Measurements from ENCODE around the gene STARD5. TPM values are rescaled to one million over a fixed set of nuclear protein-coding genes. Genes with fewer than 3 reads are reported as not detected.

The STARD5 gene
- polyA plus RNA-seq, 2 of the 4 experiments (the other 2 are of a cell fraction) = 2.1 to 2.8 TPM

DNA sequence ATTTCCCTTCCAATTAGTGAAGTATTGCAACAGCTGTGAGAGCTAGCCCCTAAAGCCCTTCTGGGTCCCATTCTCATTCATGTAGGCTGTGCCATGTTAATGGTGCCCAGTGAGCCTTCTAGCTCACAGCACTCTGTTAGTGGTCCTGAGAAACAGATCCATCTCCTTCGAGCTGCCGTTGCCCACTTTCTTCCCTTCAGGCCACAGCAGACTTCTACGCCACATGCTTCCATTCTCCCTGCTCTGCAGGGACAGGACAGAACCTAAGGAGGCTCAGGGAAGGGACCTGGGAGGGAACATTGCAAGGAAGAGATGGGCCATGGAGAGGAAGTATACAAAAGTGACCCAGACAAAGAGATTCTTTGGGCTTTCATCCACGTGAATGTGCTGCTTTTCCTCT lies 11.7 kb upstream of the STARD5 start:
- no peak overlapping the region for H3K4me2 ChIP-seq
- no peak for DNase-seq (ENCODE audit: low read depth in 1 of 2, low spot score in 1 of 2)
- ATAC-seq = no peak
- H3K4me3 ChIP-seq = no peak overlapping the region
- FAIRE-seq = no peak
- 67% methylated on average over 4 of the region's 4 CpGs for WGBS (ENCODE audit: missing lambda C conversion rate)
- no peak overlapping the region for H3K27ac ChIP-seq
- ChIA-PET POLR2A (no interaction called here), CTCF (interaction anchor here (0.7 to 2.5 kb wide), 7 partner anchors 9 to 75 kb away, joined by 4 to 14 read pairs (median 11); no protein-coding TSS in a partner anchor)
- no peaks in the 10 kb centered on the region for H3K9me3 ChIP-seq
- H3K4me1 ChIP-seq = peaks cover 13% of the 10 kb centered on the region; the same call in 2 of the 3 replicates
- TF ChIP-seq FOSL2 (IDR thresholded peaks at IDR 0.05) (no peak), FOSL2 (CRISPR knock-in tag; IDR thresholded peaks at IDR 0.05) (no peak), RARB (CRISPR knock-in tag; IDR thresholded peaks at IDR 0.05) (no peak), EP300 (IDR thresholded peaks at IDR 0.05) (no peak), GATA3 (IDR thresholded peaks at IDR 0.05; ENCODE audit: borderline replicate concordance) (no peak), SREBF2 (IDR thresholded peaks at IDR 0.05) (no peak), RFX5 (IDR thresholded peaks at IDR 0.05) (no peak), HOXB13 (CRISPR knock-in tag; IDR thresholded peaks at IDR 0.05; ENCODE audit: low read depth) (no peak), CHD4 (IDR thresholded peaks at IDR 0.05; ENCODE audit: borderline replicate concordance) (no peak), JUN (IDR thresholded peaks at IDR 0.05) (no peak), NR3C1 (IDR thresholded peaks at IDR 0.05) (no peak), TP53 (CRISPR knock-in tag; IDR thresholded peaks at IDR 0.05) (no peak)
- TF ChIP-seq, protein P1, sequence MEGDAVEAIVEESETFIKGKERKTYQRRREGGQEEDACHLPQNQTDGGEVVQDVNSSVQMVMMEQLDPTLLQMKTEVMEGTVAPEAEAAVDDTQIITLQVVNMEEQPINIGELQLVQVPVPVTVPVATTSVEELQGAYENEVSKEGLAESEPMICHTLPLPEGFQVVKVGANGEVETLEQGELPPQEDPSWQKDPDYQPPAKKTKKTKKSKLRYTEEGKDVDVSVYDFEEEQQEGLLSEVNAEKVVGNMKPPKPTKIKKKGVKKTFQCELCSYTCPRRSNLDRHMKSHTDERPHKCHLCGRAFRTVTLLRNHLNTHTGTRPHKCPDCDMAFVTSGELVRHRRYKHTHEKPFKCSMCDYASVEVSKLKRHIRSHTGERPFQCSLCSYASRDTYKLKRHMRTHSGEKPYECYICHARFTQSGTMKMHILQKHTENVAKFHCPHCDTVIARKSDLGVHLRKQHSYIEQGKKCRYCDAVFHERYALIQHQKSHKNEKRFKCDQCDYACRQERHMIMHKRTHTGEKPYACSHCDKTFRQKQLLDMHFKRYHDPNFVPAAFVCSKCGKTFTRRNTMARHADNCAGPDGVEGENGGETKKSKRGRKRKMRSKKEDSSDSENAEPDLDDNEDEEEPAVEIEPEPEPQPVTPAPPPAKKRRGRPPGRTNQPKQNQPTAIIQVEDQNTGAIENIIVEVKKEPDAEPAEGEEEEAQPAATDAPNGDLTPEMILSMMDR (IDR thresholded peaks at IDR 0.05) = no peak
- TF ChIP-seq, protein P2, sequence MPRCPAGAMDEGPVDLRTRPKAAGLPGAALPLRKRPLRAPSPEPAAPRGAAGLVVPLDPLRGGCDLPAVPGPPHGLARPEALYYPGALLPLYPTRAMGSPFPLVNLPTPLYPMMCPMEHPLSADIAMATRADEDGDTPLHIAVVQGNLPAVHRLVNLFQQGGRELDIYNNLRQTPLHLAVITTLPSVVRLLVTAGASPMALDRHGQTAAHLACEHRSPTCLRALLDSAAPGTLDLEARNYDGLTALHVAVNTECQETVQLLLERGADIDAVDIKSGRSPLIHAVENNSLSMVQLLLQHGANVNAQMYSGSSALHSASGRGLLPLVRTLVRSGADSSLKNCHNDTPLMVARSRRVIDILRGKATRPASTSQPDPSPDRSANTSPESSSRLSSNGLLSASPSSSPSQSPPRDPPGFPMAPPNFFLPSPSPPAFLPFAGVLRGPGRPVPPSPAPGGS (IDR thresholded peaks at IDR 0.05) = no peak
- TF ChIP-seq, protein P3, sequence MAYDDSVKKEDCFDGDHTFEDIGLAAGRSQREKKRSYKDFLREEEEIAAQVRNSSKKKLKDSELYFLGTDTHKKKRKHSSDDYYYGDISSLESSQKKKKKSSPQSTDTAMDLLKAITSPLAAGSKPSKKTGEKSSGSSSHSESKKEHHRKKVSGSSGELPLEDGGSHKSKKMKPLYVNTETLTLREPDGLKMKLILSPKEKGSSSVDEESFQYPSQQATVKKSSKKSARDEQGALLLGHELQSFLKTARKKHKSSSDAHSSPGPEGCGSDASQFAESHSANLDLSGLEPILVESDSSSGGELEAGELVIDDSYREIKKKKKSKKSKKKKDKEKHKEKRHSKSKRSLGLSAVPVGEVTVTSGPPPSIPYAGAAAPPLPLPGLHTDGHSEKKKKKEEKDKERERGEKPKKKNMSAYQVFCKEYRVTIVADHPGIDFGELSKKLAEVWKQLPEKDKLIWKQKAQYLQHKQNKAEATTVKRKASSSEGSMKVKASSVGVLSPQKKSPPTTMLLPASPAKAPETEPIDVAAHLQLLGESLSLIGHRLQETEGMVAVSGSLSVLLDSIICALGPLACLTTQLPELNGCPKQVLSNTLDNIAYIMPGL (CRISPR knock-in tag; IDR thresholded peaks at IDR 0.05; ENCODE audit: borderline replicate concordance) = no peak
- TF ChIP-seq, protein P4, sequence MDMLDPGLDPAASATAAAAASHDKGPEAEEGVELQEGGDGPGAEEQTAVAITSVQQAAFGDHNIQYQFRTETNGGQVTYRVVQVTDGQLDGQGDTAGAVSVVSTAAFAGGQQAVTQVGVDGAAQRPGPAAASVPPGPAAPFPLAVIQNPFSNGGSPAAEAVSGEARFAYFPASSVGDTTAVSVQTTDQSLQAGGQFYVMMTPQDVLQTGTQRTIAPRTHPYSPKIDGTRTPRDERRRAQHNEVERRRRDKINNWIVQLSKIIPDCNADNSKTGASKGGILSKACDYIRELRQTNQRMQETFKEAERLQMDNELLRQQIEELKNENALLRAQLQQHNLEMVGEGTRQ (IDR thresholded peaks at IDR 0.05) = no peak

DNA sequence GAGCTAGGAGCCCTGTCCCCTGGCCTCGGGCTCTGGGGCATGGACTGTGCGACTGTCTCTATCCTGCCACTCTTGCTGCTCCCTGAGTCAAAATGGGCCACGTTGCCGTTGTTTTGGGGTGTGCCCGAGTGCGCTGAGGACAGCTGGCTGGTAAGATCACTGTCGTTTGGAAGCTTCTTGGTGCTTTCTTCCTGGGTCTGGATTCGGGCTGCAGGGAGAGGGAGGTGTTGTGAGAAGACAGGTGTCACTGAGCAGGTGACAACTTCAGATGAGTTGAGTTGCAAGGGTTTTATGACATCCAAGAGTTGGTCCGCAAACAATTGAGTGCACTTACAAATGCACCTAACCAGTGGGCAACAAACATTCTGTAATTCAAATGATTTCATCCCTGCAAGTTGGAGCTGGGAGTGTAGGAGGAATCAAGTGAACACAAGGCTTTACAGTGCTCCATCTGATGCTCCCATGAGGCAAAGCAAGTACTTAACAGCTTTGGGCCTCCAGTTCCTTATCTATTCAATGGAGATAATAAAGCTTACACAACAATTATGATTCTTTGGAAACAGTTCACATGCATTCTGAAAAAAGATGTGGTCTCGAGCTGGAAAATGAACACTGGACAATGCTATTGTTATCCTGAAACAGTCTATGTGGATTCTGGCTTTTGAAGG lies 11.0 kb upstream of the STARD5 start:
- TF ChIP-seq FOXS1 (CRISPR knock-in tag; IDR thresholded peaks at IDR 0.05) (no peak), TP53 (CRISPR knock-in tag; IDR thresholded peaks at IDR 0.05) (no peak), ESRRA (IDR thresholded peaks at IDR 0.05; ENCODE audit: borderline replicate concordance, low read length) (no peak), SMC3 (IDR thresholded peaks at IDR 0.05) (no peak), ZFP36 (IDR thresholded peaks at IDR 0.05; ENCODE audit: borderline replicate concordance, partially characterized antibody) (no peak), HDAC2 (IDR thresholded peaks at IDR 0.05) (no peak), KDM5A (IDR thresholded peaks at IDR 0.05) (no peak), MAZ (IDR thresholded peaks at IDR 0.05; ENCODE audit: borderline replicate concordance, low read depth, low read length) (no peak), PHF8 (IDR thresholded peaks at IDR 0.05; ENCODE audit: borderline replicate concordance, low read depth) (no peak), EHF (CRISPR knock-in tag; IDR thresholded peaks at IDR 0.05) (no peak), JUNB (IDR thresholded peaks at IDR 0.05) (no peak), RFX5 (IDR thresholded peaks at IDR 0.05) (no peak), MAFK (IDR thresholded peaks at IDR 0.05; ENCODE audit: partially characterized antibody) (no peak), FOSB (CRISPR knock-in tag; IDR thresholded peaks at IDR 0.05) (no peak)
- TF ChIP-seq, protein P5, sequence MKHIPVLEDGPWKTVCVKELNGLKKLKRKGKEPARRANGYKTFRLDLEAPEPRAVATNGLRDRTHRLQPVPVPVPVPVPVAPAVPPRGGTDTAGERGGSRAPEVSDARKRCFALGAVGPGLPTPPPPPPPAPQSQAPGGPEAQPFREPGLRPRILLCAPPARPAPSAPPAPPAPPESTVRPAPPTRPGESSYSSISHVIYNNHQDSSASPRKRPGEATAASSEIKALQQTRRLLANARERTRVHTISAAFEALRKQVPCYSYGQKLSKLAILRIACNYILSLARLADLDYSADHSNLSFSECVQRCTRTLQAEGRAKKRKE (CRISPR knock-in tag; IDR thresholded peaks at IDR 0.05; ENCODE audit: low read depth) = no peak
- TF ChIP-seq, protein P6, sequence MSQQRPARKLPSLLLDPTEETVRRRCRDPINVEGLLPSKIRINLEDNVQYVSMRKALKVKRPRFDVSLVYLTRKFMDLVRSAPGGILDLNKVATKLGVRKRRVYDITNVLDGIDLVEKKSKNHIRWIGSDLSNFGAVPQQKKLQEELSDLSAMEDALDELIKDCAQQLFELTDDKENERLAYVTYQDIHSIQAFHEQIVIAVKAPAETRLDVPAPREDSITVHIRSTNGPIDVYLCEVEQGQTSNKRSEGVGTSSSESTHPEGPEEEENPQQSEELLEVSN (IDR thresholded peaks at IDR 0.05; ENCODE audit: borderline replicate concordance, low read depth) = no peak
- TF ChIP-seq, protein P7, sequence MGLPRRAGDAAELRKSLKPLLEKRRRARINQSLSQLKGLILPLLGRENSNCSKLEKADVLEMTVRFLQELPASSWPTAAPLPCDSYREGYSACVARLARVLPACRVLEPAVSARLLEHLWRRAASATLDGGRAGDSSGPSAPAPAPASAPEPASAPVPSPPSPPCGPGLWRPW (IDR thresholded peaks at IDR 0.05) = no peak
- TF ChIP-seq, protein P8, sequence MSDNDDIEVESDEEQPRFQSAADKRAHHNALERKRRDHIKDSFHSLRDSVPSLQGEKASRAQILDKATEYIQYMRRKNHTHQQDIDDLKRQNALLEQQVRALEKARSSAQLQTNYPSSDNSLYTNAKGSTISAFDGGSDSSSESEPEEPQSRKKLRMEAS (IDR thresholded peaks at IDR 0.05) = no peak
- ChIA-PET POLR2A (interaction anchor here (0.6 kb wide), 1 partner anchor 1872 kb away, joined by 3 read pairs; no protein-coding TSS in a partner anchor), CTCF (interaction anchor here (0.7 to 2.5 kb wide), 7 partner anchors 8 to 75 kb away, joined by 3 to 14 read pairs (median 5); no protein-coding TSS in a partner anchor)
- no peak for DNase-seq (ENCODE audit: low read depth in 1 of 2, low spot score in 1 of 2)
- no peaks in the 10 kb centered on the region for H3K9me3 ChIP-seq
- no peak overlapping the region for H3K27ac ChIP-seq
- FAIRE-seq = no peak
- H3K4me3 ChIP-seq = no peak overlapping the region
- 40% methylated on average over 10 of the region's 10 CpGs for WGBS (ENCODE audit: missing lambda C conversion rate)
- H3K4me2 ChIP-seq = no peak overlapping the region
- ATAC-seq = no peak
- H3K4me1 ChIP-seq = peaks cover 13% of the 10 kb centered on the region; the same call in 2 of the 3 replicates
